HG02870 (cell line): ENCODE measurements around the gene TPGS1.
A peak's percentile ranks its signal among the peaks of the same experiment; 100 is the strongest.

ENCODE experiments used
- ATAC-seq: cut with Tn5 transposase; IDR thresholded peaks from one replicate; pipeline ENCODE4 v1.9.1; 2021; ENCODE audit warnings: mild to moderate bottlenecking, moderate library complexity; ENCODE audit not compliant: unreplicated experiment

The TPGS1 gene

DNA sequence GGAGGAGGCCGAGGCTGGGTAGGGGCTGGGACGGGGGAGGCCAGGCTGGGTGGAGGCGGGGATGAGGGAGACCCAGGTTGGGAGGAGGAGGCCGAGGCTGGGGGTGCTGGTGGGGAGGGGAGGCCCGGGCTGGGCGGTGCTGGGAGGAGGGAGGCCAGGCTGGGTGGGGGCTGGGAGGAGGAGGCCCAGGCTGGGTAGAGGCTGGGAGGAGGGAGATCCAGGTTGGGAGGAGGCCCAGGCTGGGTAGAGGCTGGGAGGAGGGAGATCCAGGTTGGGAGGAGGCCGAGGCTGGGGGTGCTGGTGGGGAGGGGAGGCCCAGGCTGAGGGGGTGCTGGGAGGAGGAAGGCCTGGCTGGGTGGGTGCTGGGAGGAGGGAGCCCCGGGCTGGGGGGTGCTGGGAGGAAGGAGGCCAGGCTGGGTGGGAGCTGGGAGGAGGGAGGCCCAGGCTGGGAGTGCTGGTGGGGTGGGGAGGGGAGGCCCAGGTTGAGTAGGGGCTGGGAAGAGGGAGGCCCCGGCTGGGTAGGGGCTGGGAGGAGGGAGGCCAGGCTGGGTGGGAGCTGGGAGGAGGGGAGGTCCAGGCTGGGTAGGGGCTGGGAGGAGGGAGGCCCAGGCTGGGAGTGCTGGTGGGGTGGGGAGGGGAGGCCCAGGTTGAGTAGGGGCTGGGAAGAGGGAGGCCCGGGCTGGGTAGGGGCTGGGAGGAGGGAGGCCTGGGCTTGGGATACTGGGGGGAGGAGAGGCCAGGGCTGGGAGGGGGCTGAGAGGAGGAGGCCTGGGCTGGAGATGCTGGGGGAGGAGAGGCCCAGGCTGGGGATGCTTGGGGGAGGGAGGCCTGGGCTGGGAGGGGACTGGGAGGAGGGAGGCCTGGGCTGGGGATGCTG is 10.7 kb downstream of the TPGS1 start:
- no peak for ATAC-seq

DNA sequence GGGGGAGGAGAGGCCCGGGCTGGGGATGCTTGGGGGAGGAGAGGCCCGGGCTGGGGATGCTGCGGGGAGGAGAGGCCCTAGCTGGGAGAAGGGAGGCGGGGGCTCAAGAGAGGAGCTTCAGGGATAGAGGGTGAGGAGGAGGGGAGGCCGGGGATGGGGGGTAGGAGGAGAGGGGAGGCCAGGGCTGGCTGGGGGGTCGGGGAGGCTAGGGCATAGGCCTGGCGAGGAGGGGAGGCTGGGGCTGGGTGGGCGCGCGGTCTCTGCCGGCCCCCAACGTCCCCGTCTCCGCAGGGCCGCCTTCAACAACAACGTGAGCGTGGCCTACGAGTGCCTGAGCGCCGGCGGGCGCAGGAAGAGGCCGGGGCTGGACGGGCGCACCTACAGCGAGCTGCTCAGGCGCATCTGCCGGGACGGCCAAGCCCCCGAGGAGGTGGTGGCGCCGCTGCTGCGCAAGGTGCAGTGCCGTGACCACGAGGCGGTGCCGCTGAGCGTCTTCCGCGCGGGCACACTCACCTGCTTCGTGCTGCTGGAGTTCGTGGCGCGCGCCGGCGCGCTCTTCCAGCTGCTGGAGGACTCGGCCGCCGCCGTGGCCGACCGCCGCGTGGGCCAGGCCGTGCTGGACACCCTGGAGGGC is 11.4 kb downstream of the TPGS1 start:
- ATAC-seq = no peak

- no peak for ATAC-seq
Observed at GRCh38 chr19:519449-519865, 12.2 kb downstream of the TPGS1 start.

GRCh38 chr19:522726-523125 is 15.4 kb downstream of the TPGS1 start:
- ATAC-seq = no peak

- ATAC-seq = no peak
Observed at GRCh38 chr19:524062-524674, 16.9 kb downstream of the TPGS1 start.

GRCh38 chr19:525029-525428 is 17.7 kb downstream of the TPGS1 start:
- ATAC-seq = no peak

GRCh38 chr19:525857-526419 is 18.6 kb downstream of the TPGS1 start:
- no peak for ATAC-seq

GRCh38 chr19:530134-531008 is 23.1 kb downstream of the TPGS1 start:
- ATAC-seq = no peak

- ATAC-seq = peak; percentile 54
Observed at GRCh38 chr19:531009-531752, 23.9 kb downstream of the TPGS1 start.

DNA sequence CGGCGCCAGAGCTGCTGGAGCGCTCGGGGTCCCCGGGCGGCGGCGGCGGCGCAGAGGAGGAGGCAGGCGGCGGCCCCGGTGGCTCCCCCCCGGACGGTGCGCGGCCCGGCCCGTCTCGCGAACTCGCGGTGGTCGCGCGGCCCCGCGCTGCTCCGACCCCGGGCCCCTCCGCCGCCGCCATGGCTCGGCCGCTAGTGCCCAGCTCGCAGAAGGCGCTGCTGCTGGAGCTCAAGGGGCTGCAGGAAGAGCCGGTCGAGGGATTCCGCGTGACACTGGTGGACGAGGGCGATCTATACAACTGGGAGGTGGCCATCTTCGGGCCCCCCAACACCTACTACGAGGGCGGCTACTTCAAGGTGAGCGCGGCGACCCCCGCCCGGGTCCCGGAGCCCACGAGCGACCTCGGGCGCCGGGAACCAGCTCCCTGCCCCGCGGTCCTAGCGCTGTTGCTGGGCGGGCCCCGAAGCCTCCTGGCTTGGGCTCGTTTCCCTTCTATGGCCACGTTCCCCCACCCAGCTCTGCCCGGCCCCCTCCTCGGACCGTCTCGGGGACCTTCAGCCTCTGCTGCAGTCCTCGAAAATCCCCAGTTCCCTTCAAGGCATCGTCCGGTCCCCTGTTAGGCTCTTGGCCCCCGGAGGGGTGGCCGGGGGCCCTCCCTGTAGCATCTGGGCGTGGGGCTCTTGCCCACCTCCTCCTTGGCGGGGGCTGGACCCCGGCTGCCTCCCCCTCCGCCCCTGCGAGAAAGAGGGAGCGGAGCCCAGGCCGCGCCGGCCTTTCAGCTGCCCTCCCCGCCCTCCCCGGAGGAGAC is 24.7 kb downstream of the TPGS1 start, which contains the start of gene CDC34:
TSS of gene CDC34 (plus strand) at position 8 of the 808 bp plus-strand sequence. CDS start at position 180, 172 bp downstream.
- ATAC-seq = peak; percentile 15

DNA sequence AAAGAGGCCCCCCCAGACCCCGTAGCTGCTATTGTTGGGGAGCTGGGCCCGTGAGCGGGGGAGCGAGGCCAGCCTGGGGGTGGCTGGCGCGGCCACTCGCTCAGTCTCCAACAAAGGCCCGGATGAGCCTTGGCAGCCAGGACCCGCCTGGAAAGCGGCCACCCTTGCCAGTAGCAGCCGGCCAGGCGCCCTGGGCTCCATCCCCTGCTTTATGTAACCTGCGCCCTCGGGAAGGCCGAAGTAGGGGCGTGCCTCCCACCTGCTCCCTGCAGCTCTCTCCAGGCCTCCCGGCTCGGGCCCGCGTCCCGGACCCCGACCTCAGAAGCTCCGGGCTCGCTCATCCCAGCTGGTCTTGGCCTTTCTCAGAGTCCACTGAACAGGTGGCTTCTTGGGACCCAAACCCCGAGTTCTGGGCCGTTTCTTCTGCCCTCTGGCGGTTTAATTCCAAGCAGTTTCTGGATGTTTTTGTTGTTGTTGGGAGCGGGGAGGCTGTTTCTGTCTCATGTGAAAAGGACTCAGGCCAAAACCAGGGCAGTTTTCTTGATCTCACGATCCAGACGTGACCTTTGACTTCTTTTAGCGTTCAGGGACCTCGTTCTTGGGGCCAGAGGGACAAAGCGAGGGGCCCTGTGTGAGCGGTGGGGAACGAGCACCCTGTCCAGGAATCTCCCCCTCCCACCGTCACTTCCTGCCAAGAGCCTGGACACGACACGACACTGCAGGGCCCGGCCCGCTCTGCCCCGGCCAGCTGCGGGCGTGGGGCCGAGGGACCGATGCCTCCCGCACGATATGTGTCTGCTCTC is 25.5 kb downstream of the TPGS1 start:
- ATAC-seq = no peak

DNA sequence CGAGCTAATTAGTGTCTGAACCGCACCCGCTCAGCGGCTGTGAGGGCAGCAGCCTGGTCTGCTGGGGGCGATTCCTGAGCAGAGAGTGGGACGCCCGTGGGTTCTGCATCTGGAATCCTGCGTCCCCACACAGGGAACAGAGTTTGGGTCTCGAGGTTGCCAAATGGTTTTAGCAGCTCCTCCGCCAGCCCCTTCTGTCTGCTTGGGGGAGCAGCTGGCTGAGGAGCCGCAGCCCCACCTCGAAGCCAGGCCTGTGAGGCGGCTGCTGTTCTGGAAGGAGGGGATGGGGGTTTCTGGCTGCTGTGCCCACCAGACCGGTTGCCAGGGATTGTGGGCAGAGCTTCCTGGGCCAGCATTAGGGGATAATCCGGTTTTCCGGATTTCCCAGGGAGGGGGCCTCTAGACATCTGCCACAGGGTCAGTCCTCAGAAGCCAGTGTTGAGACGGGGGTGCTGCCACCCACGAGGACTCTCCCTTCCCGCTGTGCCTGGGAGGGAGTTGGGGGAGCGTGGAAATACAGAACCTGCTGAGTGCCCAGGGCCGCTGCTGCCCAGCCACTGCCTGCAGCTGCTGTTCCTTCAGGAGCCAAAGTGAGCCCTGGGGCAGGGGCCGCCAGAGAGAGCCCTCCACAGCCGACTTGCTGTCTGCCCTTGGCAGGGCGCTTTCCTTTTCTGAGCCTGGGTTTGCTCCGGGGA is 26.2 kb downstream of the TPGS1 start:
- no peak for ATAC-seq

- ATAC-seq = no peak
Observed at GRCh38 chr19:534088-534487, 26.8 kb downstream of the TPGS1 start.

DNA sequence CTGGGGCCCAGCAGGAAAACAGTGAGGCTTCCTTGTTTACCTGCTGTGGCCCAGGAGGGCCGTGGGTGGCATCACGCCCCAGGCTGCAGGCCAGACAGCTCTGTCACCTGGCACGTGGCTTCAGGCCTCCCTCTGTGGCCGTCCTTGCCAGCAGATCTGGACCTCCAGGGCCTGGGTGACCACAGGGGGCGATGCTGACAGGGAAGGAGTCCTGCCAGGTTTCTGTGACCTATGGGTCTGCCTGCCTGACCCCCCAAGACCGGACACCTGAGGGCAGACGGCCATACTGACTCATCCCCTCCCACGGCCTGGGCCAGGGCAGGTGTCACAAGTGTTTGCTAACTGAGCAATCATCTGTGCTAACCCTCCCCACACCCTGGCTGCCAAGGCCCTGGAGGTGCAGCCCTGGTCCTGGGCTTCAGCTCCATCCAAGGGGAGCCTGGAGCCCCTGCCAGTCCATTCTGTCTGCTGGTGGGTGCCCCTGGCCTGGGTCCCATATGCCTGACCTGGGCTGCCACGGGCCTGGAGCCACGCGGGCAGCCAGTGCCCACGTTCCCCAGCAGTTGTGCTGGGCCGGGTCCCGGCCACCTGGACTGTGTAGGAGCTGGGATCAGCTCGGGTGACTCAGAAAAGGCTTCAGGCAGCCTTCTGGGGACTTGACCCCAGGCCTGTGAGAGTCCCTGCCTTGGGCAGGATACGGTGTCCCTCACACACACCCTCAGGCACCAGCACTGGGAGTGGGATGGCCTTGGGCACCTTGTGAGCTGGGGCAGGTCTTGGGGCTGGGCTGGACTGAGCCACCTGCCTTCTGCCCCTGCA is 27.9 kb downstream of the TPGS1 start:
- no peak for ATAC-seq

GRCh38 chr19:536031-536880 is 29.0 kb downstream of the TPGS1 start:
- no peak for ATAC-seq
